Measurements from ENCODE around the gene TMEM14C. TPM values are rescaled to one million over a fixed set of nuclear protein-coding genes. Genes with fewer than 3 reads are reported as not detected.
A peak's percentile ranks its signal among the peaks of the same experiment; 100 is the strongest.
"Not testable (repeated sequence)": the region's sequence is repeated elsewhere in the genome, so short reads cannot be mapped to it uniquely, and the experiment has no call there.

Gene TMEM14C
- total RNA-seq, 1 experiment from 2014 or later: 84.7 TPM

DNA sequence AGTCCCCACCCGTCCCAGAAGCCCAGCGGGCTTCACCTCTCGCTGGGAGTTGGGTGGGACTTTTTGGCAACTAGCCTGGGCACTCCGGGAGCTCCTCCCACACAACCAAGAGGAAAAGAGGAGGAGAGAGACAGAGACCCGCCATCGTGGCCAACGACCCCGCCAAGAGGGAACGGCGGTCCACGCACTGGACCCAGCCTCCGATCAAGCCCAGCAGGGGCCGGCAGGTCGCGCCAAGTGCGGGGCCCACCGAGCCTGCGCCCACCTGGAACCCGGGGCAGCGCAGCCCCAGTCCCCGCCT is 3.0 kb upstream of the TMEM14C start (continued):
- TF ChIP-seq FOSL1 (IDR thresholded peaks at IDR 0.05; ENCODE audit: low read depth): no peak
- TF ChIP-seq CEBPB (IDR thresholded peaks at IDR 0.05; ENCODE audit: low read depth): no peak
- TF ChIP-seq, protein P1, sequence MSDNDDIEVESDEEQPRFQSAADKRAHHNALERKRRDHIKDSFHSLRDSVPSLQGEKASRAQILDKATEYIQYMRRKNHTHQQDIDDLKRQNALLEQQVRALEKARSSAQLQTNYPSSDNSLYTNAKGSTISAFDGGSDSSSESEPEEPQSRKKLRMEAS (IDR thresholded peaks at IDR 0.05): no peak
- no peak for TF ChIP-seq SIN3A (IDR thresholded peaks at IDR 0.05; ENCODE audit: low read depth)
- TF ChIP-seq ZFX (IDR thresholded peaks at IDR 0.05): no peak
- TF ChIP-seq EZH2 (IDR thresholded peaks at IDR 0.05): no peak

DNA sequence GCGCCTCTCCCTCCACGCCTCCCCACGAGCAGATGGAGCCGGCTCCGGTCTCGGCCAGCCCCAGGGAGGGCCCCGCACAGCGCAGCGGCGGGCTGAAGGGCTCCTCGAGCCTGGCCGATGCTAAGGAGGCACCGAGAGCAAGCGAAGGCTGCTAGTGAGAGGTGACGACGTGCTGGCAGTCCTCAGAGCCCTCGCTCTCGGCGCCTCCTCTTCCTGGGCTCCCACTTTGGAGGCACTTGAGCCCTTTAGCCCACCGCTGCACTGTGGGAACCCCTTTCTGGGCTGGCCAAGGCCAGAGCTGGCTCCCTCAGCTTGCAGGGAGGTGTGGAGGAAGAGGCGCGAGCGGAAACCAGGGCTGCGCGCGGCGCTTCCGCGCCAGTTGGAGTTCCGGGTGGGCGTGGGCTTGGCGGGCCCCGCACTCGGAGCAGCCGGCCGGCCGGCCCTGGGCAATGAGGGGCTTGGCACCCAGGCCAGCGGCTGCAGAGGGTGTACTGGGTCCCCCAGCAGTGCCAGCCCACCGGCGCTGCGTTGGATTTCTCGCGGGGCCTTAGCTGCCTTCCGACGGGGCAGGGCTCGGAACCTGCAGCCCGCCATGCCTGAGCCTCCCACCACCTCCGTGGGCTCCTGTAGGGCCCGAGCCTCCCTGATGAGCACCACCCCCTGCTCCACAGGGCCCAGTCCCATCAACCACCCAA is 2.5 kb upstream of the TMEM14C start:
- Histone ChIP-seq H3K4me3 (replicated peaks in 1 of 2; ENCODE audit: low read depth in 1 of 2, low read length in 2 of 2) (no peak overlapping the region), H4K20me1 (ENCODE audit: insufficient read depth) (no peaks in the 10 kb centered on the region), H2AFZ (ENCODE audit: low read depth, low read length, poor library complexity, severe bottlenecking) (no peak overlapping the region), H3K36me3 (ENCODE audit: control insufficient read depth in 1 of 2, insufficient read depth in 2 of 2, low read length in 2 of 2) (no peaks in the 10 kb centered on the region), H3K9ac (ENCODE audit: low read length) (no peak overlapping the region), H3K27ac (ENCODE audit: low read depth, low read length) (no peak overlapping the region; the same call in 1 of the 2 replicates), H3K79me2 (ENCODE audit: insufficient read depth, low read length) (peaks cover 12% of the 10 kb centered on the region), H3K4me2 (ENCODE audit: low read length) (no peak overlapping the region), H3K27me3 (ENCODE audit: insufficient read depth, low read length) (no peaks in the 10 kb centered on the region), H3K9me3 (ENCODE audit: control insufficient read depth in 1 of 2, insufficient read depth in 1 of 2, low read depth in 1 of 2, low read length in 2 of 2) (peaks cover 0 to 10% of the 10 kb centered on the region in 2 experiments; a peak in 1 of 4 replicates), H3K9me2 (ENCODE audit: insufficient read depth) (no peaks in the 10 kb centered on the region), H3K4me1 (ENCODE audit: control insufficient read depth in 1 of 2, insufficient read depth in 2 of 2, low read length in 2 of 2) (peaks cover 12 to 21% of the 10 kb centered on the region in 2 experiments; a peak in 3 of 4 replicates)
- TF ChIP-seq POLR2AphosphoS5 (IDR thresholded peaks at IDR 0.05; ENCODE audit: low read depth, low read length): no peak
- TF ChIP-seq FOSL1 (IDR thresholded peaks at IDR 0.05; ENCODE audit: low read depth): no peak
- TF ChIP-seq CEBPB (IDR thresholded peaks at IDR 0.05; ENCODE audit: low read depth): no peak
- RAD21 ChIA-PET (ENCODE audit: low non-redundant PET in 1 of 2, low total read pairs in 2 of 2, uncharacterized antibody in 2 of 2, unreplicated experiment in 2 of 2): no interaction called here
- BruUV-seq (replicated peaks): no TSS peak
- POLR2A ChIA-PET: no interaction called here
- ATAC-seq (no peak), DNase-seq (ENCODE audit: low read depth, low spot score) (no peak)
- intact Hi-C loops (cut with micrococcal nuclease): no loop called here
- CTCF ChIA-PET: interaction anchor here (1.1 kb wide), 1 partner anchor 210 kb away, joined by 3 read pairs; no protein-coding TSS in a partner anchor

DNA sequence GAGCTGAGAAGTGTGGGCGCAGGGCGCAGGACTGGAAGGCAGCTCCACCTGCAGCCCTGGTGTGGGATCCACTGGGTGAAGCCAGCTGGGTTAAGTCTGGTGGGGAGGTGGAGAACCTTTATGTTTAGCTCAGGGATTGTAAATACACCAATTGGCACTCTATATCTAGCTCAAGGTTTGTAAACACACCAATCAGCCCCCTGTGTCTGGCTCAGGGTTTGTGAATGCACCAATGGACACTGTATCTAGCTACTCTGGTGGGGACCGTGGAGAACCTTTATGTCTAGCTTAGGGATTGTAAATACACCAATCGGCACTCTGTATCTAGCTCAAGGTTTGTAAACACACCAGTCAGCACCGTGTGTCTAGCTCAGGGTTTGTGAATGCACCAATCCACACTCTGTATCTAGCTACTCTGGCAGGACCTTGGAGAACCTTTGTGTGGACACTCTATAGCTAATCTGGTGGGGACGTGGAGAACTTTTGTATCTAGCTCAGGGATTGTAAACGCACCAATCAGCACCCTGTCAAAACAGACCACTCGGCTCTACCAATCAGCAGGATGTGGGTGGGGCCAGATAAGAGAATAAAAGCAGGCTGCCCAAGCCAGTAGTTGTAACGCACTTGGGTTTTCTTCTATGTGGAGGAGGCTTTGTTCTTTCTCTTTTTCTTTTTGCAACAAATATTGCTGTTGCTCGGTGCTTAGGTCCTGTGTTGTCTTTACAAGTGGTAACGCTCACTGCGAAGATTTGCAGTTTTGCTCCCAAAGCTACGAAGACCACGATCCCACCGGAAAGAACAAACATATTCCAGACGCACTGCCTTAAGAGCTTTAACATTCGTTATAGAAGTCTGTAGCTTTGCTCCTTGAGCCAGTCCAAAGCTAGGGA is 1.7 kb upstream of the TMEM14C start:
- RAD21 ChIA-PET (ENCODE audit: low non-redundant PET in 1 of 2, low total read pairs in 2 of 2, uncharacterized antibody in 2 of 2, unreplicated experiment in 2 of 2); H3K9me3 ChIP-seq (ENCODE audit: control insufficient read depth in 1 of 2, insufficient read depth in 1 of 2, low read depth in 1 of 2, low read length in 2 of 2); H3K9me2 ChIP-seq (ENCODE audit: insufficient read depth); H3K36me3 ChIP-seq (ENCODE audit: control insufficient read depth in 1 of 2, insufficient read depth in 2 of 2, low read length in 2 of 2); BruUV-seq (replicated peaks); H3K27me3 ChIP-seq (ENCODE audit: insufficient read depth, low read length); H3K4me3 ChIP-seq (replicated peaks in 1 of 2; ENCODE audit: low read depth in 1 of 2, low read length in 2 of 2); H4K20me1 ChIP-seq (ENCODE audit: insufficient read depth); H3K9ac ChIP-seq (ENCODE audit: low read length); H2AFZ ChIP-seq (ENCODE audit: low read depth, low read length, poor library complexity, severe bottlenecking); H3K27ac ChIP-seq (ENCODE audit: low read depth, low read length); intact Hi-C loops (cut with micrococcal nuclease); DNase-seq (ENCODE audit: low read depth, low spot score); ATAC-seq: not testable (repeated sequence)
- CTCF ChIA-PET: interaction anchor here (1.1 kb wide), 1 partner anchor 211 kb away, joined by 3 read pairs; no protein-coding TSS in a partner anchor
- H3K79me2 ChIP-seq (ENCODE audit: insufficient read depth, low read length): peaks cover 12% of the 10 kb centered on the region
- POLR2A ChIA-PET: interaction anchor here (1.6 kb wide), 1 partner anchor 10 kb away, joined by 3 read pairs; no protein-coding TSS in a partner anchor
- peak overlapping the region; percentile 80 for H3K4me2 ChIP-seq (ENCODE audit: low read length)
- H3K4me1 ChIP-seq (ENCODE audit: control insufficient read depth in 1 of 2, insufficient read depth in 2 of 2, low read length in 2 of 2): peaks cover 12 to 21% of the 10 kb centered on the region in 2 experiments; a peak in 3 of 4 replicates
